K562 (cell line): ENCODE results near the gene IARS1. TPM values are rescaled to one million over a fixed set of nuclear protein-coding genes. Genes with fewer than 3 reads are reported as not detected.

Experiments
- ATAC-seq: fragments of 200-7000 bp; cut with Tn5 transposase; 3 replicates; pipeline ENCODE4 v1.9.1; 2020; ENCODE audit warnings: moderate library complexity
- BruUV-seq: library from RNA; stranded (reverse); fragments of 400-500 nt; replicated peaks from 2 replicates; lab custom pipeline; 2021; lab: Mats Ljungman, UMichigan
- CTCF ChIA-PET: fragments of 300-600 bp; formaldehyde crosslinking; extraction: SDS; loops from one replicate; lab custom pipeline; 2021; ENCODE audit warnings: low intra/inter-chr PET ratio; lab: Yijun Ruan, JAX
- POLR2A ChIA-PET: fragments of 300-600, 350-650 bp; sonication (Branson Sonifier 250); formaldehyde crosslinking; extraction: SDS; loops from one replicate; lab custom pipeline; 2021; ENCODE audit warnings: antibody characterized with exemption, inconsistent platforms; lab: Yijun Ruan, JAX
- DNase-seq, 4 experiments: peaks; one replicate each; pipeline versions ENCODE4 v3.0.0 to v3.0.0-alpha.2; 2011 to 2018; ENCODE audit warnings: low spot score in 3 of 4, mixed read lengths in 3 of 4; ENCODE audit errors: extremely low read depth in 1 of 4
- FAIRE-seq: peaks from 2 replicates; lab custom pipeline; 2011; peaks lifted over from hg19 to GRCh38; lab: Jason Lieb, UNC
- H2AFZ ChIP-seq: 2 replicates; pipeline ENCODE4 v1.6.0; 2011; ENCODE audit warnings: low read depth, low read length, control low read depth, inconsistent platforms
- H3K27ac ChIP-seq: fragments of 200-600 bp; 3 replicates; pipeline ENCODE4 v1.8.0; 2011; ENCODE audit warnings: low read depth, mild to moderate bottlenecking, control low read depth, inconsistent platforms, low read length, moderate library complexity, mixed read lengths; ENCODE audit errors: extremely low read depth
- H3K27me3 ChIP-seq, 2 experiments: fragments of 300-600 bp in 1 of 2; 2 replicates in 1 of 2; 3 replicates in 1 of 2; pipeline versions ENCODE4 v1.6.0 to v1.8.0; 2011; ENCODE audit warnings: inconsistent platforms in 2 of 2, low read length in 2 of 2, mild to moderate bottlenecking in 1 of 2, mixed read lengths in 1 of 2, moderate library complexity in 1 of 2; ENCODE audit not compliant: control insufficient read depth in 2 of 2, insufficient read depth in 2 of 2
- H3K36me3 ChIP-seq: fragments of 300-600 bp; 3 replicates; pipeline ENCODE4 v1.8.0; 2011; ENCODE audit warnings: mild to moderate bottlenecking, low read length, inconsistent platforms; ENCODE audit not compliant: control insufficient read depth, insufficient read depth
- H3K4me1 ChIP-seq, 2 experiments: fragments of 200-600 bp in 1 of 2; replicated peaks in 1 of 2; 2 replicates in 1 of 2; 3 replicates in 1 of 2; pipeline versions ENCODE4 v1.5.1 to v1.8.0; 2011; ENCODE audit warnings: inconsistent platforms in 2 of 2, low read length in 2 of 2, mild to moderate bottlenecking in 1 of 2, mixed read lengths in 1 of 2, moderate library complexity in 1 of 2; ENCODE audit not compliant: control insufficient read depth in 2 of 2, insufficient read depth in 2 of 2
- H3K4me2 ChIP-seq: 2 replicates; pipeline ENCODE4 v1.6.1; 2011; ENCODE audit warnings: low read length, control low read depth, inconsistent platforms, mixed read lengths; ENCODE audit not compliant: insufficient read depth
- H3K4me3 ChIP-seq: fragments of 200-600 bp; sonication (generic), shearing (Covaris generic); 2 replicates; pipeline ENCODE4 v1.5.1; 2016; ENCODE audit warnings: control low read depth, inconsistent platforms
- H3K79me2 ChIP-seq: fragments of 200-600 bp; 3 replicates; pipeline ENCODE4 v1.8.0; 2011; ENCODE audit warnings: low read length, inconsistent platforms; ENCODE audit not compliant: control insufficient read depth, insufficient read depth
- H3K9ac ChIP-seq, 2 experiments: 2 replicates each; pipeline versions ENCODE4 v1.6.0 to v1.6.1; 2011; ENCODE audit warnings: low read depth in 2 of 2, low read length in 2 of 2, control low read depth in 1 of 2, inconsistent platforms in 1 of 2, mild to moderate bottlenecking in 1 of 2, mixed read lengths in 1 of 2; ENCODE audit not compliant: insufficient read depth in 1 of 2
- H3K9me1 ChIP-seq: one replicate; pipeline ENCODE4 v1.6.0; 2011; ENCODE audit warnings: inconsistent platforms, mild to moderate bottlenecking, low read length, moderate library complexity; ENCODE audit not compliant: control insufficient read depth, insufficient read depth
- H3K9me3 ChIP-seq: replicated peaks from 2 replicates; pipeline ENCODE4 v1.5.1; 2011; ENCODE audit warnings: low read depth, low read length, inconsistent platforms; ENCODE audit not compliant: control insufficient read depth, insufficient read depth
- H4K20me1 ChIP-seq: replicated peaks from 2 replicates; pipeline ENCODE4 v1.6.1; 2011; ENCODE audit warnings: low read length, inconsistent platforms, mixed read lengths; ENCODE audit not compliant: control insufficient read depth, insufficient read depth
- CC2D1A ChIP-seq: fragments of 450-650 bp; IDR thresholded peaks from 2 replicates; pipeline ENCODE4 v1.6.1; 2017; ENCODE audit warnings: mild to moderate bottlenecking
- CHD1 ChIP-seq: fragments of 200-600 bp; sonication (generic); IDR thresholded peaks from one replicate; pipeline ENCODE4 v1.6.1; 2012; ENCODE audit warnings: mild to moderate bottlenecking, moderate library complexity, low read length, inconsistent platforms
- ELF4 ChIP-seq: fragments of 450-650 bp; formaldehyde crosslinking; IDR thresholded peaks from 2 replicates; pipeline ENCODE4 v1.4.0; 2022; ENCODE audit warnings: missing genetic modification characterization
- GABPA ChIP-seq: fragments of 200-800 bp; sonication (Bioruptor generic); conservative IDR thresholded peaks from 2 replicates; pipeline ENCODE4 v1.6.1; 2016; ENCODE audit warnings: low read depth, missing genetic modification characterization, missing compliant biosample characterization
- KLF10 ChIP-seq: fragments of 250-450 bp; sonication (Bioruptor Pico); IDR thresholded peaks from 2 replicates; pipeline ENCODE4 v1.6.1; 2021; ENCODE audit warnings: matching md5 sums
- KLF13 ChIP-seq: fragments of 450-650 bp; IDR thresholded peaks from 2 replicates; pipeline ENCODE4 v1.6.1; 2016; ENCODE audit warnings: missing genetic modification characterization, low read depth, mild to moderate bottlenecking, missing compliant biosample characterization, moderate library complexity, borderline replicate concordance
- MAZ ChIP-seq, 2 experiments: fragments of 450-650 bp in 1 of 2; sonication (generic) in 1 of 2; formaldehyde crosslinking; IDR thresholded peaks in 1 of 2; conservative IDR thresholded peaks in 1 of 2; 2 replicates each; pipeline versions ENCODE4 v1.4.0 to v1.5.0; 2020; ENCODE audit warnings: mild to moderate bottlenecking in 1 of 2, missing genetic modification reagents in 1 of 2
- POLR2AphosphoS2 ChIP-seq: IDR thresholded peaks from 2 replicates; pipeline ENCODE4 v1.6.1; 2012; ENCODE audit warnings: low read length, improper control_type of control experiment
- POLR2AphosphoS5 ChIP-seq: IDR thresholded peaks from 2 replicates; pipeline ENCODE4 v1.6.1; 2011; ENCODE audit warnings: mild to moderate bottlenecking, low read depth, low read length, moderate library complexity; ENCODE audit not compliant: control insufficient read depth, insufficient read depth
- POLR2B ChIP-seq: fragments of 450-650 bp; IDR thresholded peaks from 2 replicates; pipeline ENCODE4 v1.6.1; 2018; ENCODE audit warnings: low read depth; ENCODE audit not compliant: partially characterized antibody
- RBBP5 ChIP-seq: fragments of 200-600 bp; sonication (generic); IDR thresholded peaks from 2 replicates; pipeline ENCODE4 v1.6.1; 2012; ENCODE audit warnings: borderline replicate concordance, mild to moderate bottlenecking, low read length, control low read depth, inconsistent platforms; ENCODE audit not compliant: insufficient read depth, poor library complexity, severe bottlenecking
- SMAD1 ChIP-seq: fragments of 150-350 bp; IDR thresholded peaks from 2 replicates; pipeline ENCODE4 v1.6.1; 2014; ENCODE audit warnings: low read length, low read depth; ENCODE audit not compliant: partially characterized antibody
- THRAP3 ChIP-seq: fragments of 450-650 bp; IDR thresholded peaks from 2 replicates; pipeline ENCODE4 v1.6.1; 2016; ENCODE audit warnings: mild to moderate bottlenecking, inconsistent platforms, borderline replicate concordance
- ZFX ChIP-seq: sonication (generic); formaldehyde crosslinking; IDR thresholded peaks from 2 replicates; pipeline ENCODE4 v1.8.0; 2022; ENCODE audit warnings: mild to moderate bottlenecking, missing genetic modification reagents, moderate library complexity
- WGBS: fragments of 100-300 bp; shearing (Covaris generic); methylation state at CpG from one replicate; pipeline ENCODE4 v1.1.6; 2016; ENCODE audit warnings: low coverage, mixed read lengths; ENCODE audit not compliant: insufficient coverage; ENCODE audit errors: missing lambda C conversion rate; 5-methylcytosine and 5-hydroxymethylcytosine counted together
- in situ Hi-C: fragments of 300-500 bp; cut with MboI; formaldehyde crosslinking; loops from 4 replicates; pipeline ENCODE4 v1.15.0; 2018; ENCODE audit warnings: inconsistent platforms, mixed read lengths
- intact Hi-C: fragments of 100-400 bp; cut with micrococcal nuclease; formaldehyde crosslinking; loops from 2 replicates; pipeline ENCODE4 v1.14.2; 2022
- polyA plus RNA-seq, 8 experiments: library from polyadenylated mRNA; depleted of rRNA in 4 of 8; stranded (reverse) in 5 of 8; unstranded in 3 of 8; fragments of >200 nt; fragmentation: Nextera tagmentation in 2 of 8; fragmentation: Illumina TruSeq in 1 of 8; extraction: Ambion mirVana in 2 of 8; extraction: Trizol in 1 of 8; gene quantifications; 2 replicates each; pipeline versions ENCODE4 v1.2.1 to v1.2.3, GENCODE V29; 2011 to 2014; ENCODE audit warnings: inconsistent platforms in 1 of 8, missing spikeins in 1 of 8
- total RNA-seq, 7 experiments: library from RNA; depleted of rRNA in 6 of 7; stranded (reverse); fragments of >200 nt in 6 of 7; fragmentation: Illumina TruSeq in 2 of 7; extraction: Trizol in 2 of 7; gene quantifications; 2 replicates each; pipeline versions ENCODE4 v1.2.1 to v1.2.3, GENCODE V29; 2011 to 2021; ENCODE audit warnings: low replicate concordance in 1 of 7
- TF ChIP-seq, protein P1 (sequence below), 2 experiments: fragments of 450-650 bp in 1 of 2; IDR thresholded peaks; 2 replicates each; pipeline ENCODE4 v1.6.1; 2011 to 2017; ENCODE audit warnings: low read depth in 2 of 2, antibody characterized with exemption in 1 of 2, borderline replicate concordance in 1 of 2, low read length in 1 of 2, mild to moderate bottlenecking in 1 of 2, mixed read lengths in 1 of 2; ENCODE audit not compliant: control insufficient read depth in 1 of 2
- TF ChIP-seq, protein P2 (sequence below), 2 experiments: fragments of 450-650 bp; IDR thresholded peaks; 2 replicates each; pipeline ENCODE4 v1.6.1; 2016

Gene IARS1
- total and polyA plus RNA-seq, 9 of the 15 experiments (the other 6 are each of a cell fraction or from before 2014, with no cell fraction given) = 119 to 371 (median 234) TPM

DNA sequence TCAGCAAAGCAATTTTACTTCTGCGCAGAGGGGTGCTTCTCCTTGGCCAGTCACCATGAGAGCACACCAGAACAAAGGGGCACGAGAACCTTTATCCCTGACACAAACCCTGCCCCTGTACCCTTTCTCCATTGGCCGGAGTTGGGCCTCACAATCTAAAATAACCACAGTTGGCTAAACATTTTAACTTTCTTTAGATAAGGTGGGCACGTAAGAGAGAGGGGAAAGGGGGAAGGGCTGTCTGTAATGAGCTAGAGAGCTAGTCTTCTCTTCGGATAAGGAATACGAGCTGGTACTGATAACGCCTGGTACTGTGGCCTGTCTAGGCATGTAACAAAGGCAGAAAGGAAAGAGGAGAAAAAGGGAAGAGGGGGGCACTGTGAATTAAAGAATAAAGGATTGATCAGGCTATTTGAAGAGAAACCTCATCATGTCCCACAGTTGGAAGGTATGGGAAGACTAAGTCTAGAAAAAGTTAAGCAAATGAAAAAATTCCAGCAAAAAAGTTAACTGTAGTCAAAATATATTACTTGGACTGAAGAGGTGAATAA, 1.8 kb upstream of the IARS1 start (continued):
- TF ChIP-seq MAZ (CRISPR knock-in tag; conservative IDR thresholded peaks at IDR 0.05 in 1 of 2, IDR thresholded peaks at IDR 0.05 in 1 of 2) = peak in 1 of 2 experiments; percentile 16; a peak in 1 of 4 replicates
- TF ChIP-seq POLR2AphosphoS5 = peak; percentile 45; the same call in 1 of the 2 replicates
- no peak for TF ChIP-seq POLR2AphosphoS2
- no peak for TF ChIP-seq KLF13
- TF ChIP-seq THRAP3 = no peak

DNA sequence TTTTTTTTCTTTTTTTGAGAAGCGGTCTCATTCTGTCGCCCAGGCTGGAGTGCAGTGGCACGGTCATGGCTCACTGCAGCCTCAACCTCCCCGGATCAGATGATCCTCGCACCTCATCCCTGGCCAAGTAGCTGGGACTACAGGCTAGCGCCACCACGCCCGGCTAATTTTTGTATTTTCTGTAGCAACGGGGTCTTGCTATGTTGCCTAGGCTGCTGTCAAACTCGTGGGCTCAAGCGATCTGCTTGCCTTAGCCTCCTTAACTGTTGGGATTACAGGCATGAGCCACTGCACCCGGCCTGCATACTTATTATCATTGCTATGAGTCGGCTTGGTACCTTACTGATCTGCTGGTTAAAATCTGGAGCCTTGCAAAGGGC, 790 bp upstream of the IARS1 start:
- peaks cover 5% of the 10 kb centered on the region for H4K20me1 ChIP-seq
- H3K36me3 ChIP-seq = peaks cover 69% of the 10 kb centered on the region
- peak overlapping the region; percentile 83 for H2AFZ ChIP-seq
- ATAC-seq (peak; percentile 13), FAIRE-seq (no peak), DNase-seq (peak in 2 of 4 experiments; percentile 12 to 50)
- peak overlapping the region; percentile 70 for H3K4me3 ChIP-seq
- peaks cover 68% of the 10 kb centered on the region for H3K79me2 ChIP-seq
- H3K27ac ChIP-seq = peak overlapping the region; percentile 97
- ChIA-PET POLR2A (interaction anchor here (0.6 to 4.0 kb wide), 5 partner anchors 12 to 336 kb away, joined by 3 to 38 read pairs (median 4); partner anchors contain the start of genes CENPP and NOL8), CTCF (no interaction called here)
- H3K4me2 ChIP-seq = peak overlapping the region; percentile 100
- H3K9me1 ChIP-seq = no peaks in the 10 kb centered on the region
- in situ Hi-C loops = no loop called here
- H3K9ac ChIP-seq = peak overlapping the region; percentile 96 to 100
- no peaks in the 10 kb centered on the region for H3K9me3 ChIP-seq
- H3K4me1 ChIP-seq = peaks cover 7 to 23% of the 10 kb centered on the region in 2 experiments
- no TSS peak for BruUV-seq
- no peaks in the 10 kb centered on the region for H3K27me3 ChIP-seq
- WGBS = under 1% methylated on average over 13 of the region's 13 CpGs
- intact Hi-C loops = no loop called here
- TF ChIP-seq ELF4 (CRISPR knock-in tag) (0 out of 2 replicates have a peak, but pooled peaks have one; percentile 24), KLF10 (CRISPR knock-in tag) (no peak), RBBP5 (no peak), ZFX (CRISPR knock-in tag) (peak; percentile 49), POLR2B (no peak), CC2D1A (no peak), GABPA (tag) (no peak), SMAD1 (peak; percentile 10), CHD1 (peak; percentile 91)
- TF ChIP-seq, protein P1, sequence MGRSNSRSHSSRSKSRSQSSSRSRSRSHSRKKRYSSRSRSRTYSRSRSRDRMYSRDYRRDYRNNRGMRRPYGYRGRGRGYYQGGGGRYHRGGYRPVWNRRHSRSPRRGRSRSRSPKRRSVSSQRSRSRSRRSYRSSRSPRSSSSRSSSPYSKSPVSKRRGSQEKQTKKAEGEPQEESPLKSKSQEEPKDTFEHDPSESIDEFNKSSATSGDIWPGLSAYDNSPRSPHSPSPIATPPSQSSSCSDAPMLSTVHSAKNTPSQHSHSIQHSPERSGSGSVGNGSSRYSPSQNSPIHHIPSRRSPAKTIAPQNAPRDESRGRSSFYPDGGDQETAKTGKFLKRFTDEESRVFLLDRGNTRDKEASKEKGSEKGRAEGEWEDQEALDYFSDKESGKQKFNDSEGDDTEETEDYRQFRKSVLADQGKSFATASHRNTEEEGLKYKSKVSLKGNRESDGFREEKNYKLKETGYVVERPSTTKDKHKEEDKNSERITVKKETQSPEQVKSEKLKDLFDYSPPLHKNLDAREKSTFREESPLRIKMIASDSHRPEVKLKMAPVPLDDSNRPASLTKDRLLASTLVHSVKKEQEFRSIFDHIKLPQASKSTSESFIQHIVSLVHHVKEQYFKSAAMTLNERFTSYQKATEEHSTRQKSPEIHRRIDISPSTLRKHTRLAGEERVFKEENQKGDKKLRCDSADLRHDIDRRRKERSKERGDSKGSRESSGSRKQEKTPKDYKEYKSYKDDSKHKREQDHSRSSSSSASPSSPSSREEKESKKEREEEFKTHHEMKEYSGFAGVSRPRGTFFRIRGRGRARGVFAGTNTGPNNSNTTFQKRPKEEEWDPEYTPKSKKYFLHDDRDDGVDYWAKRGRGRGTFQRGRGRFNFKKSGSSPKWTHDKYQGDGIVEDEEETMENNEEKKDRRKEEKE (IDR thresholded peaks at IDR 0.05; ENCODE audit: borderline replicate concordance in 1 of 2, control insufficient read depth in 1 of 2, low read depth in 2 of 2, low read length in 1 of 2) = 0 out of 4 replicates have a peak, but pooled peaks of 1 of the 2 experiments have one; percentile 1
- TF ChIP-seq, protein P2, sequence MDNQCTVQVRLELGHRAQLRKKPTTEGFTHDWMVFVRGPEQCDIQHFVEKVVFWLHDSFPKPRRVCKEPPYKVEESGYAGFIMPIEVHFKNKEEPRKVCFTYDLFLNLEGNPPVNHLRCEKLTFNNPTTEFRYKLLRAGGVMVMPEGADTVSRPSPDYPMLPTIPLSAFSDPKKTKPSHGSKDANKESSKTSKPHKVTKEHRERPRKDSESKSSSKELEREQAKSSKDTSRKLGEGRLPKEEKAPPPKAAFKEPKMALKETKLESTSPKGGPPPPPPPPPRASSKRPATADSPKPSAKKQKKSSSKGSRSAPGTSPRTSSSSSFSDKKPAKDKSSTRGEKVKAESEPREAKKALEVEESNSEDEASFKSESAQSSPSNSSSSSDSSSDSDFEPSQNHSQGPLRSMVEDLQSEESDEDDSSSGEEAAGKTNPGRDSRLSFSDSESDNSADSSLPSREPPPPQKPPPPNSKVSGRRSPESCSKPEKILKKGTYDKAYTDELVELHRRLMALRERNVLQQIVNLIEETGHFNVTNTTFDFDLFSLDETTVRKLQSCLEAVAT (IDR thresholded peaks at IDR 0.05) = 0 out of 4 replicates have a peak, but pooled peaks of 1 of the 2 experiments have one; percentile 29
